IgD-negative memory B cell (primary cell): ENCODE results near the gene RASAL2. TPM values are rescaled to one million over a fixed set of nuclear protein-coding genes. Genes with fewer than 3 reads are reported as not detected.

Experiments
- H3K27ac Mint-ChIP-seq, 3 donors: one replicate each; pipeline ENCODE4 v1.8.0; 2020 to 2022; ENCODE audit warnings: mild to moderate bottlenecking in 3 of 3, mixed read lengths in 3 of 3, moderate library complexity in 1 of 3
- H3K27me3 Mint-ChIP-seq: one replicate; pipeline ENCODE4 v1.8.0; 2021; ENCODE audit warnings: mixed read lengths
- H3K36me3 Mint-ChIP-seq: one replicate; pipeline ENCODE4 v1.8.0; 2020; ENCODE audit warnings: mild to moderate bottlenecking, mixed read lengths
- H3K4me1 Mint-ChIP-seq, 3 donors: one replicate each; pipeline ENCODE4 v1.8.0; 2020 to 2022; ENCODE audit warnings: mixed read lengths in 3 of 3, mild to moderate bottlenecking in 1 of 3
- H3K4me3 Mint-ChIP-seq, 4 donors: one replicate each; pipeline ENCODE4 v1.8.0; 2020 to 2022; ENCODE audit warnings: mild to moderate bottlenecking in 4 of 4, mixed read lengths in 4 of 4, moderate library complexity in 3 of 4
- H3K9me3 Mint-ChIP-seq, 3 donors: one replicate each; pipeline ENCODE4 v1.8.0; 2020 to 2021; ENCODE audit warnings: mixed read lengths in 3 of 3, mild to moderate bottlenecking in 1 of 3
- polyA plus RNA-seq: library from polyadenylated mRNA; unstranded; fragments of 300-500 nt; fragmentation: Illumina TruSeq; gene quantifications from one replicate; pipeline ENCODE4 v1.2.3, GENCODE V29; 2021

Gene RASAL2
- polyA plus RNA-seq, 1 donor from 2014 or later = 0.09 TPM

DNA sequence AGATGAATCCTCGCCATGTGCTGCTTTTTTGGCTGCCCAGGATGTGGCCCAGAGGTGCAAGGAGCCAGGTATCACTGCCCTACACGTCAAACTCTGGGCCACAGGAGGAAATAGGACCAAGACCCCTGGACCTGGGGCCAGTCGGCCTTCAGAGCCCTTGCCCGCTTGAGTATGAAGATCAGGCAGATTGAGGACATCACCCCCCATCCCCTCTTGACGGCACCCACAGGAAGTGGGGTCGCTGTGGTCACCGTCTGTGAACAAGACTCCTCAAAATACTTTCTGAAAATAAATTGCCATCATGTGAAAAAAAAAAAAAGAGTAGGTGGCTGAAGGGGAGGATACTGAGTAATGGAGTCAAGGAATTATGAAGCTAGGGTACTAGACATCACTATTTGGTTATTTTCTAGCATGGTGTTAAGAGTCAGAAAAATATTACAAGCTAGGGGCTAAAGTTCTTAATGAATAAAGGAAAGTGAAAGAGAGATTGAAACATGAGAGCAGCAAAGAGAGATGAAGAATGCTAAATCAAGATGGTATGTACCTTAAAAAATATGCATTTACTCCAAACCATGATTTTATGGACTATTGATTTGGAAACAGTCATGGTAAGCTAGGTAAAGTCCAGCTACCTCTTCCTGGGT, 318.0 kb downstream of the RASAL2 start:
- Mint-ChIP-seq H3K27ac (no peak overlapping the region), H3K36me3 (no peaks in the 10 kb centered on the region), H3K4me1 (peaks cover 8 to 19% (median 14%) of the 10 kb centered on the region in 3 donors), H3K27me3 (peaks cover 3% of the 10 kb centered on the region), H3K9me3 (peaks cover 2 to 11% (median 5%) of the 10 kb centered on the region in 3 donors), H3K4me3 (peak overlapping the region in 2 of 4 donors; percentile 4 to 49)

DNA sequence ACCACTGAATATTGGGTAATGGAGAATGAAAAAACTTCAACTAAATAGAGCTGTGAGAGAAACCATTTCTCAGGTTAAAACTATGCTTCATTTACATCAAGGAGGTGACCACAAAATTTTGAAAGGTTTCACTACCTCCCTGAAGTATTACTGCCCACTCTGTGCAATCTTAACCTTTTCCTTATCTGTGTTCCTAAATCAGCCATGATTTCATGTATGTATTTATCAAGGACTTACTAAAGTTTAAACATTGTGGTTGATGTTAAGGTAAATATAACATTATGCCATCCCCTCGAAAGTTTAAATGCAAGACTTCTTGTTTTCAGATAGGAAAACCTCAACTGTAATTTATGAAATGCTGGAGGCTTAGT, 318.5 kb downstream of the RASAL2 start:
- H3K4me3 Mint-ChIP-seq = peak overlapping the region in 2 of 4 donors; percentile 4 to 49
- H3K4me1 Mint-ChIP-seq = peaks cover 8 to 19% (median 14%) of the 10 kb centered on the region in 3 donors
- H3K27me3 Mint-ChIP-seq = peaks cover 3% of the 10 kb centered on the region
- no peak overlapping the region for H3K27ac Mint-ChIP-seq
- peaks cover 4 to 11% (median 6%) of the 10 kb centered on the region in 3 donors for H3K9me3 Mint-ChIP-seq
- H3K36me3 Mint-ChIP-seq = no peaks in the 10 kb centered on the region

DNA sequence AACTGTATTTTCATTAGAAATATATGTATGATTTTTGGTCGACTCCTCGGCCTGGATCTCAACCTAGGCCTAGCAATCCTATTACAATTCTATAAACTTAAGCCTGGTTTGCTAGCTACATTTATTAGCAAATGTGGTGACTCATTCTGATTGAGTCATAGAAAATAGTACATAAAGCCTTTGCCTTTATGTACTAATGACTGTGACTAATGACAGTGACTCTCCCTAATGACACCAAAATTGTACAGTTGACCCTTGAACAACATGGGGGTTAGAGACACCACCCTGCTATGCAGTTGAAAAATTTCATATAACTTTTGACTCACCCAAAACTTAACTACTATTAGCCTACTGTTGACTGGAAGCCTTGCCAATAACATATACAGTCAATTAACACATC, 324.0 kb downstream of the RASAL2 start:
- Mint-ChIP-seq H3K36me3 (no peaks in the 10 kb centered on the region), H3K4me3 (no peak overlapping the region), H3K27me3 (no peaks in the 10 kb centered on the region), H3K4me1 (peaks cover 6 to 8% (median 7%) of the 10 kb centered on the region in 3 donors), H3K9me3 (peaks cover 0 to 3% (median 2%) of the 10 kb centered on the region in 3 donors), H3K27ac (no peak overlapping the region)

DNA sequence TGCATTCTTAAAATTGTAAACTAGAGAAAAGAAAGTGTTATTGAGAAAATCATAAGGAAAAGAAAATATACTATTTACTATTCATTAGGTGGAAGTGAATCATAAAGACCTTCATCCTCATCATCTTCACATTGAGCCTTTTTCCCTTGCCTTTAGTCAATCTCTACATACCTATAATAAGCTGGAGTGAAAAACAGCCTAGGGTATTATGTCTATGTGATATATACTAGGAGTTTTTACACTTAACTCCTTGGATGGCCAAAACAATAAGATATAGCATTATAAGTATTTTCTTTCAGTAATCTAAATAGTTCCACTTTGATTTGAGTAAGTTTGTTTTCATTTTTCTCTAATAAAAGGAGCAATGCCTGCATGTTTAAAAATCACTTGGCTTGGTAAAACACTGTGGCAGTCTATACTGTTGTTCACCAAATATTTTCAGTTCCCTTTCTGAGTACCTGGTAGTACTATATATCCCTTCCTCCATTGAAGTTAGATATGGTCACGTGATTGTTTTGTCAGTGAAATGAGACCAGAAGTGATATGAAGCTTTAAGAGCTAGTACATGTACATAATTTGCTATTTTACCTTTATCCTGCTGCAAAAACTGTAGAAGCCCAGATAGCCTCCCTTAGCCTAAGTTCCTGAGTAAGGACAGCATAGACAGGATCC, 324.5 kb downstream of the RASAL2 start:
- peaks cover 5 to 8% (median 7%) of the 10 kb centered on the region in 3 donors for H3K4me1 Mint-ChIP-seq
- H3K27me3 Mint-ChIP-seq = no peaks in the 10 kb centered on the region
- H3K9me3 Mint-ChIP-seq = peaks cover 0 to 3% (median 2%) of the 10 kb centered on the region in 3 donors
- no peaks in the 10 kb centered on the region for H3K36me3 Mint-ChIP-seq
- H3K4me3 Mint-ChIP-seq = peak overlapping the region in 1 of 4 donors; percentile 43
- H3K27ac Mint-ChIP-seq = no peak overlapping the region

- Mint-ChIP-seq H3K36me3 (no peaks in the 10 kb centered on the region), H3K27ac (no peak overlapping the region), H3K9me3 (no peaks in the 10 kb centered on the region)
Measured at GRCh38 chr1:178434360-178434759, 340.5 kb downstream of the RASAL2 start.

DNA sequence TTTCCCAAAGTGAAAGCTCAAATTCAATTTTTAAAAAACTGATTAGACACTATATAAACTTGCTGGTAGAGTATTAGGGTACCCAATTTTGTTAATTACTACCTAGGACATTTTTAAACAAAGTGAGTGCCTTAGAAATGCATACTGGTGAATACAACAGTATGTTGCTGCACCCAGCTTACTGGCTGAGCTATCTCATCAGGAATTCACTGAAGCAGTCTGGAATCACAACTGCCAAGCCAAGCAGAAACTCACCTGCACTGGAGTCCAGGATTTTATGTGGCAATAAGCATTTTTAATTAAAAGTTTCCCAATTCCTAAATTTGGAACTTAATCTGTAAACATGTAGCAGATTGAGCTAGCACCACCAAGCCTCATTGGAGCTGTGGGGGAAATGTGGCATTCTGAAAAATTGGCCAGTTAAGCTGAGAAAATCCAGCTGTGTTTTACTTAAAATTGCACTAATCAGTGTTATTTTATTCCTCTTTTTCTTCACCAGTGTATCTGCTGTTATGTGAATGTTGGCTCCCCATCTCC, 341.1 kb downstream of the RASAL2 start:
- H3K9me3 Mint-ChIP-seq = no peaks in the 10 kb centered on the region
- peaks cover 5% of the 10 kb centered on the region for H3K27me3 Mint-ChIP-seq
- H3K4me1 Mint-ChIP-seq = no peaks in the 10 kb centered on the region
- no peak overlapping the region for H3K27ac Mint-ChIP-seq
- H3K4me3 Mint-ChIP-seq = no peak overlapping the region
- H3K36me3 Mint-ChIP-seq = no peaks in the 10 kb centered on the region

More at GRCh38 chr1:178434360-178434759, 340.5 kb downstream of the RASAL2 start:
- no peaks in the 10 kb centered on the region for H3K4me1 Mint-ChIP-seq
- H3K4me3 Mint-ChIP-seq = no peak overlapping the region
- H3K27me3 Mint-ChIP-seq = peaks cover 5% of the 10 kb centered on the region

DNA sequence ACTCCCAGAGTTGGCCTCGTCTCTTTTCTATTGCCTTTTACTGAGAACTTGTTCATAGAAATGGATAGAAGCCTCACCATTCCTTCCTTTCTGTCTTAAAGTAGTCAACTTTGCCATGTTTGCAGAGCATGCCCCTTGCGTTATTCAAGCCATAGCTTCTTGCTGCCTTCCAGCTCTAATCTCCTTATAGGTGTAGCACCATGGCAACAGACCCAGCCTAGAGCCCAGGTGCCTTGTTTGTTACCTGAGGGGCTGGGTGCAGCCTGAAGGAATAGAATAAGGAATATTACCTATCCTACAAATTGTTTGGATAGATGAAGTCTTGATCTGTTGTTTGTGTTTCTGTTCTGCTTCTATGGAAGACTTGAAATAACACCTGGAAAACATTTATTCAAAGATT, 343.0 kb downstream of the RASAL2 start:
- H3K27me3 Mint-ChIP-seq = peaks cover 9% of the 10 kb centered on the region
- H3K36me3 Mint-ChIP-seq = no peaks in the 10 kb centered on the region
- no peaks in the 10 kb centered on the region for H3K4me1 Mint-ChIP-seq
- H3K4me3 Mint-ChIP-seq = no peak overlapping the region
- H3K9me3 Mint-ChIP-seq = peaks cover 0 to 2% (median 0%) of the 10 kb centered on the region in 3 donors
- H3K27ac Mint-ChIP-seq = no peak overlapping the region

- Mint-ChIP-seq H3K27ac (no peak overlapping the region), H3K4me1 (no peaks in the 10 kb centered on the region), H3K36me3 (no peaks in the 10 kb centered on the region), H3K4me3 (no peak overlapping the region), H3K27me3 (peaks cover 15% of the 10 kb centered on the region), H3K9me3 (peaks cover 0 to 3% (median 0%) of the 10 kb centered on the region in 3 donors)
Measured at GRCh38 chr1:178438432-178438831, 344.5 kb downstream of the RASAL2 start.

GRCh38 chr1:178442925-178443324, 349.0 kb downstream of the RASAL2 start:
- Mint-ChIP-seq H3K27ac (no peak overlapping the region), H3K27me3 (peaks cover 14% of the 10 kb centered on the region), H3K36me3 (no peaks in the 10 kb centered on the region), H3K4me3 (no peak overlapping the region), H3K4me1 (no peaks in the 10 kb centered on the region), H3K9me3 (peaks cover 0 to 3% (median 0%) of the 10 kb centered on the region in 3 donors)

DNA sequence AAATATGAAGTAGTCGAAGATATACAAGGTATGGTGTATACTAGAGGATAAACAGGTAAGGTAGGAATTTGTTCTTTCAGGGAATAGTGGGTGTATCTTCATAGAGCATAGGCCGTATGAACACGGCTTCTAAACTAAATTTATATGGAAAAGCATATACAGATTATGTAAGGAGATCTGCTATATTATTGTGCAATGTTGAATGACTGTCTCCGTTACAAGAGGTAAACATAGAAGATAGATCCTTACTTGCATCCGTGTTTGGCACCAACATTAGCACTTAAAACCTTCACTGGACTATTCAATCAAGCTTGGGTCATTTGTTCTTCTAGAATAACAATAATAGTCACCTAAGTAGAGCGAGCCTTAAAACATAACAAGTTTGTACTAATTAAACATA, 357.0 kb downstream of the RASAL2 start:
- Mint-ChIP-seq H3K27ac (no peak overlapping the region), H3K4me1 (no peaks in the 10 kb centered on the region), H3K36me3 (no peaks in the 10 kb centered on the region), H3K9me3 (no peaks in the 10 kb centered on the region), H3K4me3 (no peak overlapping the region), H3K27me3 (no peaks in the 10 kb centered on the region)

- no peaks in the 10 kb centered on the region for H3K36me3 Mint-ChIP-seq
- no peaks in the 10 kb centered on the region for H3K4me1 Mint-ChIP-seq
- H3K27ac Mint-ChIP-seq = no peak overlapping the region
- no peaks in the 10 kb centered on the region for H3K27me3 Mint-ChIP-seq
- H3K4me3 Mint-ChIP-seq = no peak overlapping the region
- no peaks in the 10 kb centered on the region for H3K9me3 Mint-ChIP-seq
Measured at GRCh38 chr1:178451529-178451928, 357.6 kb downstream of the RASAL2 start.

DNA sequence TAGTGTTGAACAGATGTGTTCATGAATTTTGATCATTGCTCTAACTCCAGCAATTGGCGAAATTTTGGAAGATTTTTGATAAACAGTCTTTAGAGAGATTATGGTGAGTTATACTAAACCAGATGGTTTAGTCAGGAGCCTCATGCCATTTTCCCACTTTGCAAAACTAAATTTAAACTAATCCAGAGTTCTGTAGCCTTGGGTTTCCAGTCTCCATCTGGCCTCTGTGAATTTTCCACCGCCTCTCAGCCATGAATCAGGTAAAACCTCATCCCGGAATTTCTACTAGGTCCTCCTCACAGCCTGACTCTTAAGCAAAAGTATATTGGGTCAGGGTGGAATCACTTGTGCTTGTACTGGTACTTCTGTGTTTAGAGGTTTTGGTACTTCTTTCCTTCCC, 358.1 kb downstream of the RASAL2 start:
- H3K27me3 Mint-ChIP-seq = no peaks in the 10 kb centered on the region
- H3K27ac Mint-ChIP-seq = no peak overlapping the region
- no peaks in the 10 kb centered on the region for H3K36me3 Mint-ChIP-seq
- no peak overlapping the region for H3K4me3 Mint-ChIP-seq
- no peaks in the 10 kb centered on the region for H3K4me1 Mint-ChIP-seq
- no peaks in the 10 kb centered on the region for H3K9me3 Mint-ChIP-seq

DNA sequence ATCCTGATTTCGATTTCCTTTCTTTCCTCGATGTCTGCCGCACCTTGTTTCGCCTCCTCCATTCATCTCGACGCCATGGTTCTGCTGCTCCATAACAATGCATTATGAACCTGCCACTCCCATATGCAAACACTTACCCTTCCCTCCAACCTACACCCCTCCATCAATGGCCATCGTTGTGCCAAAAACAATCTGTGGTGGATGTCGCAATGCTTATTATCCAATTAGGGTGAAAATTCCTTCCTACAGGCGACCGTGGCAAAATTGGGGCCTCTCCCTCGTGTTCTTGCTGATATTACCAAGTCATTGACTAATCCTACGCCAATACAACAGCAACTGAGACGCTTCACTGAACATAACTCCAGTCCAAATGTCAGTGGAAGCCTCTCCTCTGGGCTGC, 362.6 kb downstream of the RASAL2 start:
- Mint-ChIP-seq H3K27me3 (no peaks in the 10 kb centered on the region), H3K9me3 (no peaks in the 10 kb centered on the region), H3K4me3 (no peak overlapping the region), H3K27ac (peak overlapping the region in 1 of 3 donors; percentile 36), H3K4me1 (no peaks in the 10 kb centered on the region), H3K36me3 (peaks cover 2% of the 10 kb centered on the region)

GRCh38 chr1:178457651-178458050, 363.7 kb downstream of the RASAL2 start:
- H3K4me3 Mint-ChIP-seq = no peak overlapping the region
- no peak overlapping the region for H3K27ac Mint-ChIP-seq
- H3K4me1 Mint-ChIP-seq = no peaks in the 10 kb centered on the region
- H3K27me3 Mint-ChIP-seq = no peaks in the 10 kb centered on the region
- peaks cover 2% of the 10 kb centered on the region for H3K36me3 Mint-ChIP-seq
- H3K9me3 Mint-ChIP-seq = no peaks in the 10 kb centered on the region

DNA sequence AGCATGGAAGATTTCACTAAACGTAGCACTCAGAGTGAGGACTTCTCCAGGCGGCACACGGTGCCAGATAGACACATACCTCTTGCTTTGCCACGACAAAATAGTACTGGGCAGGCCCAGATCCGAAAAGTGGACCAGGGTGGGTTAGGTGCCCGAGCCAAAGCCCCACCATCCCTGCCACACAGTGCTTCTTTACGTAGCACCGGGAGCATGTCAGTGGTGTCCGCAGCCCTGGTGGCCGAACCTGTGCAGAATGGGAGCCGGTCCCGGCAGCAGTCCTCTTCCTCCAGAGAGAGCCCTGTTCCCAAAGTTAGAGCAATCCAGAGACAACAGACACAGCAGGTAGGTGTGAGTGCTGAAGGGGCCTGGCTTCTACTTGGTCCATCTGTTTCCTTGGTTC, 364.3 kb downstream of the RASAL2 start:
- no peak overlapping the region for H3K4me3 Mint-ChIP-seq
- H3K27me3 Mint-ChIP-seq = no peaks in the 10 kb centered on the region
- H3K27ac Mint-ChIP-seq = no peak overlapping the region
- peaks cover 2% of the 10 kb centered on the region for H3K36me3 Mint-ChIP-seq
- no peaks in the 10 kb centered on the region for H3K4me1 Mint-ChIP-seq
- H3K9me3 Mint-ChIP-seq = no peaks in the 10 kb centered on the region

DNA sequence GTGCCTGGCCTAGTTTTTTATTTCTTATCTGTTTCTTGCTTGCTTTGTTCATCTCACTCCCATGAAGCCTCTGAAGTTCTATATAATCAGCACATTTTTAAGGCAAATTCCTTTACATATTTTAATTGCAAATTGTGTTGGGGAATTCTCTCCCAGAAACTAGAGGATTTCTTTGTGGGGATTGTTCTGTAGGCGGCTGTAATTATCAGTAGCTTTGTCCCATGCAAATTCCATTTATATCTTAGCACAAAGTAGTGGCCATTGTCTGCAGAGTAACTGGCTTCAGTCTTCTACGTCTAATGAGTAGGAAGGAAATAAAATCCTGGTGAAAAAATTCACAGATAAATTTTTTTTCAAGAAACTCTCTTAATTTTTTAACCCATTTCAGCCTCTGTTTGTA, 367.2 kb downstream of the RASAL2 start:
- Mint-ChIP-seq H3K36me3 (peaks cover 2% of the 10 kb centered on the region), H3K27ac (no peak overlapping the region), H3K27me3 (peaks cover 1% of the 10 kb centered on the region), H3K4me1 (no peaks in the 10 kb centered on the region), H3K4me3 (no peak overlapping the region), H3K9me3 (no peaks in the 10 kb centered on the region)
